ENCODE data around the gene HOXB3.

HOXB3 gene

GRCh38 chr17:48553826-48554225 is 36.2 kb downstream of the HOXB3 start:
- DNase-seq = no peak

DNA sequence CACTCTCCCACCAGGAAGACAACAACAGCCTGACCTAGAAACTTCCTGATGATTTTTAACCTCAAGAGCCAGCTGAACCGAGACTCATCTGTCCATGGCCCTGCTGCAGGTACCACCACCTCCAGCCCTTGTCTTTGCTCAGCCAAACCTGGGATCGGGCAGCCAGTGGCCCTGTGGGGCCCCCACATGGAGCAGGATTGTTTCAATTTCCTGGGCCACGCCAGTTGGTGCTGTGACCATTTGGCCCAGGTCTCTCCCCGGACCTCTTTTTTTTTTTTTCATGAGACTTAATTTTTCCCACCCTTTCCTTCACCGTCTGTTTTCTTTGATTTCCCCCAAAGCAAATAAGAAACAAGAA is 36.9 kb downstream of the HOXB3 start:
- DNase-seq = no peak

DNA sequence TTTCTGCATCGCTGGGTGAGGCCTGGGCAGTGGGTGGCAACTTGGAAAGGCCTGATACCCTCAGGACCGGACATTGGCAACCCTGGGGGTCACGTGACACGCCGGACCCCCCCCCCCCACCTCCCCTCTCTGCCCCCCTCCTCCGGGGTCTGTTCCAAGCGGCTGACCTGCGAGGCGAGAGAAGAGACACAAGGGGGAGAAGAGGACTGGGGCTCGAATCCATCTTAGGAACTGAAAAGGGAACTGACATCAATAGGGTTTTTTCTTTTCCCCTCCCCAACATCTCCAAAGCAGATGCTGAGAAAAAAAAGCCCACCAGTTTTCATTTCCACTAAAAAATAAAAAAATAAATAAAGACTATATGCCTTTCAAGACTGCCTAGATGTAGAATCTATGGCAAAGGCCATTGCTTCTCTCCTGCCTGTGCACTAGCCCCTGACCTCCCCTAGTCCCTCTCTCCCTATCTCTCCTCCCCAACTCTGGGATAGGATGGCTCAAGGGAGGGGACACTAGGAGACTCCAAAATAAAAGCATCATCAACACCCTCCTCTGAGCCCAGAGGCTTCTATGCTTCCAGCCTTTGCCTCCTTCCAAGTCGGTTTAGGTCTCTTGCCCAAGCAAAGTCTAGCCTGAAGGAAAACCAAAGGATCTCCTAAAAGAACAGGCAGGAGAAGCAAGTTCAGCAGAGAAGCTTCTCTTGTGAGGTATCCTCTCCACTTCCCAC is 37.4 kb downstream of the HOXB3 start:
- DNase-seq = no peak

DNA sequence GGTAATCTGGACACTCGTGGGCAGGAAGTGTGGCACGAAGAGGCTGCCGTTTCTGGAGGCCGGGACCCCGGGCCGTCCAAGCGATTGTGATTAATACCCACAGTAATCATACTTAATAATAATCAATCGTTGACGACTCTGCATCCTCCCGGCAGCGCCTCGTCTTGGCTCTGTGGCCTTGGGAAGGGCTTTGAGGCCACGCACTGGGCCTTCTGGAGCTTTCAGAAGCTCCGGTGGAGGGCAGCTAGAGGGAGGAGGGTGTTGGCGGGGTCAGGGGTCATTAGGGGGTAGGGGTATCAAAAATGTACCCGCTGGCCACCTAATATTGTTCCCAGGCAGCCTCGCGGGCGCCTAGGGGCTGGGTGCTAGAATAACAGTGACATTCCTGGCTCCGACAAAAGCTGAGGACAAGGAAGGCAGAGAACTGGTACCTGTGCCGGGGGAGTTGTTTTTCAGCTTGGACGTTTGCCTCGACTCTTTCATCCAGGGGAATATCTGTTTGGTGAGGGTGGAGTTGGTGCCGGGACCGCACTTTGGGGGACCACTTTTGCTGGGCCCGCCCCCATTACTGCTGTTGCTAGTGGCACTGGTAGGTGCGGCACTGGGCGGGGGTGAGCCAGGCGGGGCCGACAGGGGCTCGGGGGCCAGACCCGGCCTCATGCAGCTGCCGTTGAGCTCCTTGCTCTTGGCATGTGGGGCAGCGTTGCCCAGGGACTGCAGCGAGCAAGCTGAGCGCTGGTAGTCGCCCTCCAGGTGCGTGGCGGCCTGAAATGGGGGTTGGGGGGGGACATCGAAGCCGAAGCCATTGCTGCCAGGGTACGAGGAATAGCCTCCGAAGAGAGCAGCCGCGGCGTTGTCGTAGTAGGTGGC is 38.2 kb downstream of the HOXB3 start:
- no peak for DNase-seq

- no peak for DNase-seq
Observed at GRCh38 chr17:48551214-48551555, 38.9 kb downstream of the HOXB3 start.

DNA sequence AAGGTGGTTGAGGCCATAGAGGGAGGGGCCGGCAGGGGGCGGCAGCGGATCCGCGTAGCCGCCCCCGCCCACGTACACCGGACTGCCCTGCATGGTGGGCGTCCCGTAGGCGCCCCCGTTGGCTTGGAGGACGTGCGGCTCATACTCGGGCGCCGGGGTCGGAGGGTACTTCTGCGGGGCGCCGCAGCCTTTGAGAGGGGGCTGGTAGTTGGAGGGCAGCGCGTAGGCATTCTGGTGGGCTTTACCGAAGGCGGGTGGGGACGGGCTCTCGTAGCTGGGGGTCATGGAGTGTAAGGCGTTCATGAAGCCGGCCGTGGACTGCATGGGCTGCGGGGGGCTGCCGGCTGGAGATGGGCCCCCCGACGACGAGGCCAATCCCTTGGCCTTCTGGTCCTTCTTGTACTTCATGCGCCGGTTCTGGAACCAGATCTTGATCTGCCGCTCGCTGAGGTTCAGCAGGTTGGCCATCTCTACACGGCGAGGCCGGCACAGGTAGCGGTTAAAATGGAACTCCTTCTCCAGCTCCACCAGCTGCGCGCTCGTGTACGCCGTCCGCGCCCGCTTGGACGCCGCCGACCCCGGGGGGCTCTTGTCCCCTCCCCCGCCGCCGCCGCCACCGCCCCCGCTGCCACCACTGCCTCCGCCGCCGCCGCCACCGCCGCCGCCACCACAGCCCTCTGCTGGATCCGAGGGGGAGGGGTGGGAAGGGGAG is 39.4 kb downstream of the HOXB3 start:
- DNase-seq = no peak

DNA sequence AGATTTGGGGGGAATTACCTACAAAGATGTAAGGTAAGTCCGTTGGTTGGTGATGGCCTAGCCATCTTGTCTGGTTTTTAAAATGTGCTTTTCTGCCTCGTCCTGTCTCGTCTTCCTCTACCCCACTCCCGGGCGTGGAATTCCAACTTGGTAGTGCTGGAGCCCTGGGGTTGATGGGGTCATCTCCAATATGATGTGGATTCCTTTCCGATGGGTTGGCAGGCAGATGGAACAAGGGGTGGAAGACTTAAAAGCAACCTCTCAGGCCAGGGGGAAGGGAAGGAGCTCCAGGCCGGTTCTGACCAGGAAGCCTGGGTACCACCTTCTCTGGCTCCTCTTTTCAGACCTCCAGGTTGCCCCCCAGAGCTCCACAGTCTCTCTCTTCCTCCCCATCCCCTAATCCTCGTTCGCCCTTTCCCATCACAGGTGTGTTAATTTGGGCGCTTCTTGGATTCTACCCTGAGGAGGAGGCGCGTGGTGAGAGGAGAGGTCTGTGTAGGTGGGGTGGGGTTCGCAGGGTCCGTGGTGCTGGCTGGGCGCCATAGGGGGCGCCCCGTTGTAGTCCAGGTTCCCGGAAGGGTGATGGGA is 40.0 kb downstream of the HOXB3 start:
- no peak for DNase-seq

- no peak for DNase-seq
Observed at GRCh38 chr17:48549281-48549630, 40.8 kb downstream of the HOXB3 start.

DNA sequence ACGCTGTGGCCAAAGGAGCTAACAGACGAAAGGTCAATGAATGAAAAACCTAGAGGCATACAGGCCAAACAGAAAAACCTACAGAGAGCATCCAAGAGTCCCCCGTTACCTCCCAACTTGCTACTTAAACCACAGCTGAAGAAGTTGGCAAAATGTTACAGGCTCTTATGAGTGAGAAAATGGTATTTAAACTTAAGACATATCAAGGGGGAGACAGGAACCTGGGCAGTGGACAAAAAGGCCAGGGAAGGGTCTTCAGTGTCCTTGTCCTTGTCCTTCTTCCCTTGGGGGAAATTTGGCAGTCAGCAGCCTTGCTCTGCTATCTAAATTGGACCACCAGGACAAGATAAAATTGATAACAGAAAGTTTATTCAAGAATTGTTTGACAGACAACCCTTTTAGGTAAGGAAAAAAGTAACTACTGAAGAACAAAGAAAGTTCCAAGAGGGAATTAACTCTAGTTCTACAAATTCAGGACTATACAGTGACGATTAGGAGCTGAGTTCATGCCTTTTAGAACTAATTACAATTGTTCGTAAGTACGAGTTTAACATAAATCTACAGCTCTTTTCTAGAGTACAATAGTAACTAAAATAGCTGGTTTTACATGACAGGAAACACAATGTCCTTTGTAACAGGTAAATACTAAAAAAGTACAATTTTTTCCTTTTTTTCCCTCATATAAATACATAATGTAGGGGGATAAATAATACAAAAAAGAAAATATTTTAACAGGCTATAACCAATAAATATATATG is 41.3 kb downstream of the HOXB3 start:
- no peak for DNase-seq

DNA sequence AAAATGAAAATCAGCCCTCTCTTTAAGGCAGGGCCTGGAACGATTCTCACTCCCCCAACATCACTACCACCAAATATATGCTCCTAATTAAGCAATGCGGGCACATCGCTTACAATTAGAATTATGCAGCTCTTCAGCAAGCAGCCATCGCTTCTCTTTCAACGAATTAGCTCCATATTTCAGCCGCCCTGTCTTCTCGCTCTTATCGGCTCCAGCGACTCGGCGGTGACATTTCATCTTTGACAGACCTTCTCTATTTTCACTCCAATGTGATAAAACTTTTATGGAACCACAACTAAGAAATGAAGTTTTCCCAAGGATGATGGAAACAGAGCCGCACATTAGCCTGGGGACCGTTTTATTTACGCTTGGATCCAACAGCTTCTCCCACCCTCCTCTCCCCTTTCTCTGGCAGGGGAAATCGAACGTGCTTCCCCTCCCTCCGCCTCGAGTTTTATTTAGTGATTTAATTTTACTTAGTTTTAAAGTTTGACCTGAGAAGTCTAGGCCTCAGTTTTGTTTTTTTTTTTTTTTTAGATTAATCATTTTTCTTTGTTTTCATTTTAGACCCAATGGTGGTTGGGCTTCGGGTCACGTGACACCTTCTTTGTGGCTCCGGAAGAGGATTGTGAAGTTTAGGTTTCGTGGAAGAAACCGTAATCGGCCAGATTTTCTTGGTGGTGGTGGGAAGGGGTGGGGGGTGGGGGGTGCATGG is 42.1 kb downstream of the HOXB3 start:
- DNase-seq = no peak

GRCh38 chr17:48546924-48547807 is 42.9 kb downstream of the HOXB3 start:
- no peak for DNase-seq

DNA sequence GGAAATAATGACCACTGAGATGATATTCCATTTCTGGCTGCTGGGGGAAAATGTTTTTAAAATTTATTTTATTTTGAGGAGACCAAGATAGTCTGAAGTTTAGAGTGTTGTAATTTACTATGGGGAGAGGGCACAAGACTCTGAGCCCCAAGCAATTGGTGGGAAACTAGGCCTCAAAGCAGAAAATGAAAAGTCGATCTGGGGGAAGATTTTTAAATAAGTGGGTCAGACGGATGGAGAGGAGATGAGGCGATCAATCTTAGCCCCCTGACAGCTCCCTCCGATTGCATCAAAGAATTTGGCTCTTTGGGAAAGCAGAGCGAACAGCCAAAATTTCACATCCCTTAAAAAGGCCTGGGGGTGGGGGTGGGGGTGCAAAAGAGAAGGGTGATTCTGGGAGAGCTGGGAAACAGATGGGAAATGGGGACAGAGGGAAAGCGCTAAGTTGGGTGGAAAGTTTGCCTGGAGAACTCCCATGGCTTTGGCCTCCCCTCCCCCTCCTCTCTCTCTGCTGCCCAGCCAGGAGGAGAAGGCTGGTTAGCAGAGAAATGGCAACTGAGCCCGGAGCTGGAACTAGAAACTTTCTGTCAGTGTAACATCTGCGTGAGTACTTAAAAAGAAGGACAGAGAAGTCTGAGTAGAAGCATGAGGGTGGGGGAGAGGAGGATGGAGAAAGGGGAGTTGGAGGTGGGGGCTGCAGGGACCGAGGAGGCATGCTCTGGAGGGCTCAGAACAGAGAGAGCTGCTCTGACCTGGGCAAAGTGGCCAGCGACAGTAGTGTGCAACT is 43.7 kb downstream of the HOXB3 start:
- DNase-seq = no peak

- DNase-seq = no peak
Observed at GRCh38 chr17:48545539-48545938, 44.5 kb downstream of the HOXB3 start.

DNA sequence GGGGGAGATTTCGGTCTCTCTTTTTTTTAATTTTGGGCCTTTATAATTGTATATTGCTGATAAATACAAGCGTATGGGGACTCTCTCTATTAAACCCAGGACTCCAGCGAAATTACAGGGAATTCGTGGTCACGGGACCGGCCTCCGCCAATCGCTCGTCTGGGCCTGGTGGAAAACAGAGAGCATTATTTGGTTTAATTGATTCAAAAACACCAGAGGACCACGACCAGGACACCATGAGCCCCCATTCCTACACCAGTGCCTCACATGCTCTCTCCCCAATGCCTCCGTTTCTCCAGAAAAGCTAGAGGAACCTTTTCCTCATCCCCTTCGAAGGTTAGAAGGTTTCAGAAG is 45.0 kb downstream of the HOXB3 start, which contains the start of gene HOXB2:
HOXB2 (minus strand) TSS at position 88 of the 354 bp plus-strand sequence. CDS start 198 bp downstream, outside the sequence.
- DNase-seq = no peak

DNA sequence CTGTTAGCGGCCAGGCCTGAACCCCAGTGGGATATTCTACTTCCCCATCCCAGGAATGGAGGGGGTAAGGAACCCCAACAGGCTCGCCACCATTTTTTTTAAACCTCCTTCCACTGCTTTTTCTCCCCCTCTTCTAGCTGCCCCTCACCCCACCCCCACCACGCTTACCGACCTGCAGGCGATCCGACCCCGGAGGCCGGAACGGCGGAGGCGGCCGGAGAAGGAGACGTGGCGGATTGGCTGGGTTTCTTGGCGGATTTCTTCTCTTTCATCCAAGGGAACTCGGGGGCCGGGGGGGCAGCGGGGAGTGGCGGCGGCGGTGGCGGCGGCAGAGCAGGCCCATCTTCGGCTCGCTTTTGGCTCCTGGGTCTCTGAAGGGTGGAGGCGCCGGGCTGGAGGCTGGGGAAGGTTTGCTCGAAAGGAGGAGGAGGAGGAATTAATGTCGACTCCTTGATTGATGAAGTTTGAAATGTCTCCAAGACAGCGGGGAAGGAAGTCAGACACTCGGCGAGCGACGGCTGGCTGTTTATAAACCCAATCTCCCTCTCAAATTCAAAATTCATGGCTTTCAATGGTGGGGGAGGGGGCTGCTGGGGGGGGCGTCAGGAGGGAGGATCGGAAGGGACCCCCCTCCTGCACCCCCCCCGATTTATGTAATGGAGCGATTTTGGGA is 45.6 kb downstream of the HOXB3 start:
- DNase-seq = no peak

DNA sequence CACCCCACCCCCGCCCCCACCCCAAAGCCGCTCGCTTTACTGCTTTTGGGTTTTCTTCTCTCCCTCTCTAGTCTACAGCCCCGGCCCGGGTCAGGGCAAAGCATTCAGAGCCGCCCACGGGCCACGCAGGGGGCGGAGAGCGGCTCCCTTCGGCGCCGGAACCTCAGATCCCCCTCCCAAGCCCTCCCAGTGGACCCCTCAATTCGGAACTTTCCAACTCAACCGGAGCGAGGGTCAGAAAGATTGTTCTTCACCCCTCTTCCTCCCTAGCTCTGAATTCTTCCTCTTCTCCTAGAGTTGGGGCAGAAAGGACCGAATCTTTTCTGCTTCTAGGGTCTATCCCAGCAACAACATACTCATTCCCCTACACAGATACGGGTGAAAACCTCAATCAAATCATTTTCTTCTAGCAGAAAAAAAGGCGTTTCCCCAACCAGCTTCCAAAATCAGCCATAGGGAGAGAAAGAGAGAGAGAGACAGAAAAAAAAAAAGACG is 46.1 kb downstream of the HOXB3 start:
- DNase-seq = no peak

GRCh38 chr17:48543107-48543853 is 46.8 kb downstream of the HOXB3 start:
- DNase-seq = no peak

DNA sequence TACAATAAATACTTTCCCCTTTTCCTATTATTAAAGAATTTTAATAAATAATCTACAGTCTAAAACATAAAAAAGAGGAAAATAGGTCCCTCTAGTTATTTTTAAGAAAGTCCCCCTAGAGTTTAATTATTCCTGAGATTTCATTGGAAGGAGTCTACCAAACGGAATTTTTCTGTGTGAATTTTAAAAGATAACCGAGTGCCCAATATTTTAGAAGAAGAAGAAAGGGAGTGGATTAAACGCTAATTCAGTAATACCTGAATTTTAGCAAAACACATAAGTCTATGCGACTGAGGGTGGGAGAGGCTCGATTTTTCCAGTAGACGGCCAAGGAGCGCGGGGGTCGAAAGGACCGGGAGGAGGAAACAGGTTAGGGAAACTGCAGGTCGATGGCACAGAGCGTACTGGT is 47.3 kb downstream of the HOXB3 start:
- no peak for DNase-seq

Data from GOT3 (cell line).